Endothelial cell (in vitro differentiated cells): Measurements from ENCODE around the gene LNX1. TPM values are rescaled to one million over a fixed set of nuclear protein-coding genes. Genes with fewer than 3 reads are reported as not detected.
A peak's percentile ranks its signal among the peaks of the same experiment; 100 is the strongest.

ENCODE experiments used
- DNase-seq: peaks from one replicate; pipeline ENCODE4 v3.0.0; 2021; ENCODE audit warnings: low spot score
- H3K27ac Mint-ChIP-seq: one replicate; pipeline ENCODE4 v1.8.0; 2021; ENCODE audit warnings: mixed read lengths, inconsistent platforms; ENCODE audit not compliant: unreplicated experiment
- H3K27me3 Mint-ChIP-seq: one replicate; pipeline ENCODE4 v1.8.0; 2021; ENCODE audit warnings: mild to moderate bottlenecking, moderate library complexity, mixed read lengths, inconsistent platforms; ENCODE audit not compliant: unreplicated experiment
- H3K36me3 Mint-ChIP-seq: one replicate; pipeline ENCODE4 v1.8.0; 2021; ENCODE audit warnings: mild to moderate bottlenecking, low read depth, mixed read lengths, inconsistent platforms; ENCODE audit not compliant: unreplicated experiment
- H3K4me1 Mint-ChIP-seq: one replicate; pipeline ENCODE4 v1.8.0; 2021; ENCODE audit warnings: mild to moderate bottlenecking, mixed read lengths, inconsistent platforms; ENCODE audit not compliant: unreplicated experiment
- H3K4me3 Mint-ChIP-seq: one replicate; pipeline ENCODE4 v1.8.0; 2021; ENCODE audit warnings: mild to moderate bottlenecking, mixed read lengths, inconsistent platforms; ENCODE audit not compliant: unreplicated experiment
- H3K9me3 Mint-ChIP-seq: one replicate; pipeline ENCODE4 v1.8.0; 2021; ENCODE audit warnings: mixed read lengths, inconsistent platforms; ENCODE audit not compliant: unreplicated experiment
- CTCF ChIP-seq: fragments of 200-600 bp; sonication (generic); IDR thresholded peaks from one replicate; pipeline ENCODE4 v1.5.0; 2021; ENCODE audit warnings: antibody characterized with exemption; ENCODE audit not compliant: unreplicated experiment
- total RNA-seq: library from RNA; stranded (reverse); fragmentation: NEBNext Ultra II Directional; extraction: Animal tissue kit (Norgen Biotek cat#: 25700); gene quantifications from one replicate; pipeline ENCODE4 v1.2.1, GENCODE V29; 2021; ENCODE audit not compliant: unreplicated experiment

The LNX1 gene
- total RNA-seq, 1 donor from 2014 or later = 25.7 TPM

GRCh38 chr4:53532521-53532920 is 58.8 kb downstream of the LNX1 start:
- TF ChIP-seq CTCF = no peak
- no peak overlapping the region for H3K4me3 Mint-ChIP-seq
- no peaks in the 10 kb centered on the region for H3K9me3 Mint-ChIP-seq
- H3K27me3 Mint-ChIP-seq = peaks cover 2% of the 10 kb centered on the region
- no peak for DNase-seq
- H3K4me1 Mint-ChIP-seq = peaks cover 38% of the 10 kb centered on the region
- H3K27ac Mint-ChIP-seq = peak overlapping the region; percentile 26
- H3K36me3 Mint-ChIP-seq = peaks cover 3% of the 10 kb centered on the region

GRCh38 chr4:53531585-53532224 is 59.6 kb downstream of the LNX1 start:
- peaks cover 2% of the 10 kb centered on the region for H3K27me3 Mint-ChIP-seq
- no peak for TF ChIP-seq CTCF
- H3K9me3 Mint-ChIP-seq = no peaks in the 10 kb centered on the region
- DNase-seq = no peak
- no peak overlapping the region for H3K4me3 Mint-ChIP-seq
- H3K36me3 Mint-ChIP-seq = peaks cover 3% of the 10 kb centered on the region
- peaks cover 31% of the 10 kb centered on the region for H3K4me1 Mint-ChIP-seq
- no peak overlapping the region for H3K27ac Mint-ChIP-seq

GRCh38 chr4:53529025-53529424 is 62.3 kb downstream of the LNX1 start:
- Mint-ChIP-seq H3K9me3 (no peaks in the 10 kb centered on the region), H3K27ac (no peak overlapping the region), H3K36me3 (peaks cover 3% of the 10 kb centered on the region), H3K27me3 (peaks cover 2% of the 10 kb centered on the region), H3K4me3 (no peak overlapping the region), H3K4me1 (peaks cover 22% of the 10 kb centered on the region)
- no peak for DNase-seq
- no peak for TF ChIP-seq CTCF

GRCh38 chr4:53527930-53528329 is 63.4 kb downstream of the LNX1 start:
- peaks cover 4% of the 10 kb centered on the region for H3K36me3 Mint-ChIP-seq
- H3K27me3 Mint-ChIP-seq = peaks cover 2% of the 10 kb centered on the region
- H3K4me1 Mint-ChIP-seq = peaks cover 21% of the 10 kb centered on the region
- no peak for DNase-seq
- no peak overlapping the region for H3K4me3 Mint-ChIP-seq
- TF ChIP-seq CTCF = no peak
- no peak overlapping the region for H3K27ac Mint-ChIP-seq
- no peaks in the 10 kb centered on the region for H3K9me3 Mint-ChIP-seq

- H3K36me3 Mint-ChIP-seq = peaks cover 4% of the 10 kb centered on the region
- no peaks in the 10 kb centered on the region for H3K9me3 Mint-ChIP-seq
- no peak for DNase-seq
- peaks cover 2% of the 10 kb centered on the region for H3K27me3 Mint-ChIP-seq
- TF ChIP-seq CTCF = no peak
- peaks cover 14% of the 10 kb centered on the region for H3K4me1 Mint-ChIP-seq
- no peak overlapping the region for H3K27ac Mint-ChIP-seq
- no peak overlapping the region for H3K4me3 Mint-ChIP-seq
Observed at GRCh38 chr4:53527326-53527725, 64.0 kb downstream of the LNX1 start.
